CD4-positive, alpha-beta T cell treated with Interleukin-2 at 100 ng/mL for 4 hours (primary cell): Measurements from ENCODE around the gene ZBTB46.
"Not testable (repeated sequence)": the region's sequence is repeated elsewhere in the genome, so short reads cannot be mapped to it uniquely, and the experiment has no call there.

Experiments used
- DNase-seq: peaks from one replicate; pipeline ENCODE4 v3.0.0-alpha.2; 2020; ENCODE audit warnings: low spot score

The ZBTB46 gene

DNA sequence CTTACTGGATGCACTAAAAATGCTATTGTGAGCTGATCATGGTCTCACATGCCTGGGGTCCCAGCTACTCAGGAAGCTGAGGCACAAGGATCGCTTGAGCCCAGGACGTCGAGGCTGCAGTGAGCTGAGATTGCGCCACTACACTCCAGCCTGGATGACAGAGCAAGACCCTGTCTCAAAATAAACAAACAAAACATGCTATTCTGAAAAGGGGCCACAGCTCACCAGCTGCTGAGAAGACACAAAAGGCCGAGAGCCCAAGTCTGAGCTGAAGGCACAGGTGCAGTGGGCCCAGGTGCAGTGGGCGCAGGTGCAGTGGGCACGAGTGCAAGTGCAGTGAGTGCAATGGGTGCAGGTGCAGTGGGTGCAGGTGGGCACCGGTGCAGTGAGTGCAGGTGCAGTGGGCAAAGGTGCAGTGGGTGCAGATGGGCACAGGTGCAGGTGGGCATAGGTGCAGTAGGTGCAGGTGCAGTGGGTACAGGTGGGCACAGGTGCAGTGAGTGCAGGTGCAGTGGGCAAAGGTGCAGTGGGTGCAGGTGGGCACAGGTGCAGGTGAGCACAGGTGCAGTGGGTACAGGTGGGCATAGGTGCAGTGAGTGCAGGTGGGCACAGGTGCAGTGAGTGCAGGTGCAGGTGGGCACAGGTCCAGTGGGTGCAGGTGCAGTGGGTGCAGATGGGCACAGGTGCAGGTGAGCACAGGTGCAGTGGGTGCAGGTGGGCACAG, 16.0 kb downstream of the ZBTB46 start:
- DNase-seq = no peak

DNA sequence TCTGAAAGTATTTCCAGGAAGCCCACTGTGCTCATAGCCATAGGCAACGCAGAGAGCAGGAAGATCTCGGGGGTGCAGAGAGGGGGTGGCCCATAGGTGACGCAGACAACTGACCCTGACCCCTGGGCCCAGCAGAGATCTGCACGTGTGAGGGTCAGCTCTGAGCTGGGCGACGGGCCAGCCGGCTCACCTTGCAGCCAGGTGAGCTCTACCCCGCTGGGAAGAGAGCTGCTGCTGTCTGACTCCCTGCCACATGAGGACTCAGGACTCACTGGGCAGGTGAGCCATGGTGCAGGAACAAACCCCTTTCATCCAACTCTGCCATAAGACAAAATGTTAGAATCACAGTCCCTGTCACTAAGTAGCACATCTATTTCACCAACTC, 19.6 kb downstream of the ZBTB46 start:
- no peak for DNase-seq

GRCh38 chr20:63810730-63811490, 20.2 kb downstream of the ZBTB46 start:
- DNase-seq = no peak

- no peak for DNase-seq
These were observed 21.2 kb downstream of the ZBTB46 start for GRCh38 chr20:63809856-63810255.

DNA sequence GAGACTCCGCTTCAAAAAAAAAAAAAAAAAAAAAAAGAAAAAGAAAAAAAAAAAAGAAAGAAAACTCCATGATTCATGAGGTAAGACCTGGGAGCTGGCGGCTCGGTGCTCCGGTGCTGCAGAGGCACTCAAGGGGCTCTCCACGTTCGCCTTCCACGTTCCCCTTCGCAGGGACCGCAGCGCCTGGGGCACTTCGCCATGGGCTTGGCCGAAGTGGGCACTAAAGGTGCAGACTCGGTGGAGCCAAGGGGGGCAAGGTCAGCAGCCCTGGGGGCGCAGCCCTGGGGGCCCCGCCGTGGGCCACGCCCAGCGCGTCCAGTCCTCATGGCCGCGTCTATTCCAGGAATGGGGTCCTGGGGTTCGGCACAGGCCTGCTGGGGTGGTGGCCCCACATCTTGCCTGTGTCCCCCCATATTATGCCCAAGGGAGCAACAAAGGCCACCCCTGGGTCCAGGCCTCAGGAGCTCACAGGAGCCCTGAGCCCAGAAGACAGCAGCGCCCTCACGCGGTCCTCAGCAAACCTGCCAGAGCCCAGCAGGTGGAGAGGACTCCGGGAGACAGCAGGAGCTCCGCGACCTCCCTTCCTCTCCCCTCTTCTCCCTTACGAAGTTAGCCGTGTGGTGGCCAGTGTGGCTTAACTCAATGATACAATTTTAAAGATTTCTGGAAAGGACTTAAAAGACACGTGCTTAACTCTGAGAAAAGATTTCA, 21.9 kb downstream of the ZBTB46 start:
- no peak for DNase-seq

GRCh38 chr20:63808145-63808724, 22.8 kb downstream of the ZBTB46 start:
- no peak for DNase-seq

DNA sequence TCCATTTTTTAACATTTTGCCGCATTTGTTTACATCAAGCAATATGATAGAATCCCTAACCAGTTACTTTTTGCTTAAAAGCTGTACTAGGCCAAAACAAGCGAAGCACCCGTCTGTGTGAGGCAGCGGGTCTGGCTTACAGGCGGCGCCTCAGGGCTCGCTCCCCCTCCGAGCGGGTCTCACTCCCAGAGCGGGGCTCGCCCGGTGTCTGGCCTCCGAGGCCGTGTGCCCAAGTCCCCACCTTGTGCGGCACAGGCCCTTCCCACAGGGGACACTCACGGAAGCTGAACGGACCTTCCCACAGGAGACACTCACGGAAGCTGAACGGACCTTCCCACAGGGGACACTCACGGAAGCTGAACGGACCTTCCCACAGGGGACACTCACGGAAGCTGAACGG, 23.4 kb downstream of the ZBTB46 start:
- DNase-seq = no peak

DNA sequence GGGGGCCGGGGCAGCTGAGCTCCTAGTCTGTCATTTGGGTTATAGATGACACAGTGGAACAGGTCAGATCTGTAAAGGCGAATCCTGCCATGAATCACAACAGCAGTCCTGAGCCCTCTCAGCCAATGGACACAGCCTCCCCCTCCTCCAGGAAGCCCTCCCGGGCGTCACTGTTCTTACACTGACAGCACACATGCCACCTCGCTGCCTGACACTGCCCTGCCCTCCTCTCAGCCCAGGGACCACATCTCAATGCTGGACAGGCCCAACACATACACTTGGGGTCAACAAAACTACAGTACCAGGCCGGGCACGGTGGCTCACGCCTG, 26.8 kb downstream of the ZBTB46 start:
- DNase-seq = no peak

DNA sequence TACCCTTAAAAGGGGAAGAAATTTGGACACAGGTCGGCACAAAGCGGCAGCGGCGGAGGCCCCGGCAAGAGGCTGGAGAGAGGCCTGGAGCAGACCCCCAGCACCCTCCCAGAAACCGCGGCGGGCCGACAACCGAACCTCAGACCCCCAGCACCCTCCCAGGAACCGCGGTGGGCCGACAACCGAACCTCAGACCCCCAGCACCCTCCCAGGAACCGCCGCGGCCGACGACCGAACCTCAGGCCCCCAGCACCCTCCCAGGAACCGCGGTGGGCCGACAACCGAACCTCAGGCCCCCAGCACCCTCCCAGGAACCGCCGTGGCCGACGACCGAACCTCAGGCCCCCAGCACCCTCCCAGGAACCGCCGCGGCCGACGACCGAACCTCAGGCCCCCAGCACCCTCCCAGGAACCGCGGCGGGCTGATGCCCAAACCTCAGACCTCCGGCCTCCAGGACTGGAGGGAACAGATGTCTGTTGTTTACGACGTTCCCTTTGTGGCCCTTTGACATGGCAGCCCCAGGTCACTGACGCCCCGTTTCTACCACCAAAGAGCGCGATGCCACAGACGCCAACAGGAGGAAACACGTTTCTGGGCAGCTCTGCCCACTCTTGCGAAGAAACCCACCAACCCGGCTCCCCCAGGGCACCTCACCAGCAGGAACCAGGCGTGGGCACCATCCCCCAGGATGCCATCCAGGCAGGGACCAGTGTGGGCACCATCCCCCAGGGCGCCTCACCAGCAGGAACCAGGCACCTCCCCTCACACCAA, 28.4 kb downstream of the ZBTB46 start:
- no peak for DNase-seq

GRCh38 chr20:63801174-63801573, 29.9 kb downstream of the ZBTB46 start:
- not testable (repeated sequence) for DNase-seq

GRCh38 chr20:63800411-63800810, 30.7 kb downstream of the ZBTB46 start:
- DNase-seq = not testable (repeated sequence)

- DNase-seq = not testable (repeated sequence)
These were observed 31.9 kb downstream of the ZBTB46 start for GRCh38 chr20:63799127-63799526.

GRCh38 chr20:63797175-63797574, 33.9 kb downstream of the ZBTB46 start:
- not testable (repeated sequence) for DNase-seq

- no peak for DNase-seq
These were observed 35.8 kb downstream of the ZBTB46 start for GRCh38 chr20:63795178-63795830.

- no peak for DNase-seq
These were observed 36.5 kb downstream of the ZBTB46 start for GRCh38 chr20:63794614-63795013.

DNA sequence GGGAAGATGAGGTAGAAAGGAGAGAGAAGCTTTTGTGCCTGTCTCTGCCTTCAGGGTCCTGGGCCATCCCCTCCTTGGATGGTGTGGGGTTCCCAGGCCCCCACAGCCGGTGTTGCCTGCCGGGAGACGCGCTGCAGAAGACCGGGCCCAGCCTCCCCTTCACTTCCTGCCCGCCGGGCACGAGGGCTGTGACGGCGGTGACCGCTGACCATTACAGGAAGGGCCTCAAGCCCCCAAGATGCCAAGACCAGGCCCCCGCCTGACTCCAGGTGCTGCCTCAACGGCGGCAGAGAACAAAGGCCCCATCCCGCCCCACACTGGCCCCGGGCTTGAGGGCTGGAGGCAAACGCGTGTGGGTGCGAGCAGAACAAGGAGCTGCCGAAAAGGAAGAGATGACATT, 38.2 kb downstream of the ZBTB46 start:
- no peak for DNase-seq

- DNase-seq = no peak
These were observed 39.4 kb downstream of the ZBTB46 start for GRCh38 chr20:63791497-63792156.

- DNase-seq = no peak
These were observed 40.4 kb downstream of the ZBTB46 start for GRCh38 chr20:63790572-63791168.

DNA sequence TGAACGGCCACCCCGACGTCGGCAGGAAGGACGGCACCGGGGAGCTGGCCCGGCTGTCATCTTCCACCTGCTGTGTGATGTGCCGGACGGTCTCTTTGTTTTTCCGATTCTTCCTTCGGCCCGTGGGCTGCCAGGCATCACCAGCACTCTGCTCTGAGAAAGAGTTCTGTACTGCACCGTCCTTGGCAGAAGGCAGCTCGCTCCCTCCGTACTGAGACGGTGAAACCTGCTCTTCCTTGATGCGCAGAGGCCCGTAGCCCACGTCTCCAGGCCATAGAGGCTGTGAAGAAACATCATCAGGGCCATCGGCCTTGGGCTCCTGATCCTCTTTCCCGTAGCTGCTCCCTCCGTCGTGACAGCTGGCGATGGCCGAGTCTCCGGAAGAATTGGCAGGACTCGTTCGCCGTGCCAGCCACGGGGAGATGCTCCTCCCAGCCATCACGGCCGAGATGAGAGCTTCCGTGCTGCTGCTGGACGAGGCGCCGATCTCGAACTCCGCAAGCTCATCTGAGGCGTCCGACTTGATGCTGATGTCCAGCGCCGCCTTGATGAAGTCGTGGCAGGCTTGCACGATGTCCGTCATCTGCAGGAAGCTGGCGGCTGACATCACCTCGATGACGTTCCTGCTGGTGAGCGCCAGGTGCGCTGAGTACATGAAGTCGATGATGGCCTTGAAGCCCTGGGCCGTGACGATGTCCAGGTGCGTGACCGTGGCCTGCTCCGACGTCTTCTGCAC, 41.1 kb downstream of the ZBTB46 start:
- no peak for DNase-seq

DNA sequence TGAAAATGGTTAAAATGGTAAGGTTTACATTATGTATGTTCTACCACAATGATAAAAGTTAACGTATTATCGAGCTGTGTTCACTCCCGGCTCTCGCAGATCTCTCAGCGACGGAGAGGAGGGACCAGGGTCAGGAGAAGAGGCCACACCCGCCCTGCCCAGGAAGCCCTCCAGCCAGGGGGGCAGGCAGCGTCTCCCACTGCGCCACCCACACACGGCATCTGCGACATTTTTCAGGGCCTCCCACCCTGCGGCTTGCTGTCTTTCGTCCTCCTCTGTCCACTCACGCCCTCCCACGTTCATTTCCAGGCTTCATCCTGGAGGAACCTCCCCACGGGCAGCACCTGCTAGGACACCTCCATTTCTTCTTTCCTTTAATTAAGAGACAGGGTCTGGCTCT, 43.3 kb downstream of the ZBTB46 start:
- DNase-seq = no peak
